Stimulated activated CD8-positive, alpha-beta memory T cell treated with anti-CD3 and anti-CD28 coated beads, Interleukin-2, amount 100 ng/mL, for 48 hours (primary cell): ENCODE data around the gene ZNF112.

Experiments used
- DNase-seq, 2 donors: peaks; one replicate each; pipeline ENCODE4 v3.0.0-alpha.2; 2020; ENCODE audit warnings: low read depth in 2 of 2

The ZNF112 gene

DNA sequence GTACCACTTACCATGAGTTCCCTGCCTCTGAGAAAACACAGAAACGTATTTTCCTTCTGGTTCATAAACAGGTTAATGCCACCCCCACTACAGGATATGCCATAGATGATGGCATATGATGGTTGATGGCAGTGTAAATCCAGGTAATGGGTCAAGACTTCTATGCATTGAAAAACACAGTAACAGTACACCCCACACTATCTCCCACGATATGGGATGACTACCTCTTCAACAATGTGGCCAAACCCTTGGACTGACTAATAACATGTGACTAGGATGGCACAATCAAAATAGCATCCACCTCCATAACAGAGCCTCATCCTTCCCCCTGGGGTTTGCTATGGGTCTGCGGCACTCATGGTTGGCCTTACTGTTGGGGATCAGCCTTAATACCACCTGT lies 73.6 kb downstream of the ZNF112 start:
- no peak for DNase-seq

DNA sequence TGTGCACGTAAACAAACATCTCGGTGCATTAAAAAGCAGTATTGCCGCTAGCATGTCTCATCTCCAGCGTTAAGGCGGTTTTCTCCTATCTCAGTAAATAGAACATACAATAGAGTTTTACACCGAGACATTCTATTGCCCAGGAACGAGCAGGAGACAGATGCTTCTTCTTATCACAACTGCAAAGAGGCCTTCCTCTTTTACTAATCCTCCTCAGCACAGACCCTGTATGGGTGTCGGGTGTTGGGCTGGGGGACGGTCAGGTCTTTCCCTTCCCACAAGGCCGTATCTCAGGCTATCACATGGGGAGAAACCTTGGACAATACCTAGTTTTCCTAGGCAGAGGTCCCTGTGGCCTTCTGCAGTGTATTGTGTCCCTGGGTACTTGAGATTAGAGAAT lies 75.6 kb downstream of the ZNF112 start:
- no peak for DNase-seq

DNA sequence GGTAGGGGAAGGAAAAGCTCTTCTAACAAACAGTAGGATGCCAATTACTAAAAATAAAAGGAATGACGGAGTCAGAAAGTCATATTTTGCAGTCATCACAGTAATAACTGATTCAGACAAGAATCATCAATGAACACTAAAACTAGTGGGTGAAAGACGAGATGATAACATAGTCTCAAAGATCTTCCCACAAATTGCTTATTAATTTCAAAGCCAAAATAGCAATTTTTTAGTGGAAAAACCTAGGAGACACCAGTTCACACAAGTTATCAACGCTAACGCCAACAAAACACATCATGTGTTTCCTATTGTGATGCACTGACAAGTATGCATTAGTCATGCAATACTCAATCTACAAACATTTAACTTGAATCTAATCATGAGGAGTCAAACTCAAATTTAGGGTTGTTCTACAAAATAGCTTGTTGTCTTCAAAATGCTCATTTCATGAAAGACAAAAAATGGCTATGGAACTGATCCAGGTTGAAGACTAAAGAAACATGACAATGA lies 78.2 kb downstream of the ZNF112 start:
- no peak for DNase-seq

DNA sequence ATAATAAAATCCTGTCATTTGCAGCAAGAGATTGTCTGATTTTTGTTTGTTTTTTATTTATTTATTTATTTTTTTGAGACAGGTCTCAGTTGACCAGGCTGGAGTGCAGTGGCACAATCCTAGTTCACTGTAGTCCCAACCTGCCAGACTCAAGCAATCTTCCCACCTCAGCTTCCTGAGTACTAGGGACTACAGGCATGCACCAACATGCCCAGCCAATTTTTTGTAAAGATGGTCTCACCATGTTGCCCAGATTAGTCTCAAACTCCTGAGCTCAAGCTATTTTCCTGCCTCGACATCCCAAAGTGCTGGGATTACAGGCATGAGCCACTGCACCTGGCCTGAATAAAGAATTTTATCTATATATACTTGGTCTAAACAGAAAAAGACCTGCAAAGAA lies 79.1 kb downstream of the ZNF112 start:
- DNase-seq: no peak
